ENCODE data around the gene ANTXR1.
"Not testable (repeated sequence)": the region's sequence is repeated elsewhere in the genome, so short reads cannot be mapped to it uniquely, and the experiment has no call there.

Gene ANTXR1

GRCh38 chr2:69214898-69215297 is 201.9 kb downstream of the ANTXR1 start:
- no peak for DNase-seq

GRCh38 chr2:69216535-69217332 is 203.8 kb downstream of the ANTXR1 start:
- DNase-seq: no peak

GRCh38 chr2:69217333-69218080 is 204.5 kb downstream of the ANTXR1 start:
- DNase-seq: no peak

- no peak for DNase-seq
Observed at GRCh38 chr2:69221512-69221911, 208.5 kb downstream of the ANTXR1 start.

- DNase-seq: no peak
Observed at GRCh38 chr2:69221960-69222751, 209.2 kb downstream of the ANTXR1 start.

DNA sequence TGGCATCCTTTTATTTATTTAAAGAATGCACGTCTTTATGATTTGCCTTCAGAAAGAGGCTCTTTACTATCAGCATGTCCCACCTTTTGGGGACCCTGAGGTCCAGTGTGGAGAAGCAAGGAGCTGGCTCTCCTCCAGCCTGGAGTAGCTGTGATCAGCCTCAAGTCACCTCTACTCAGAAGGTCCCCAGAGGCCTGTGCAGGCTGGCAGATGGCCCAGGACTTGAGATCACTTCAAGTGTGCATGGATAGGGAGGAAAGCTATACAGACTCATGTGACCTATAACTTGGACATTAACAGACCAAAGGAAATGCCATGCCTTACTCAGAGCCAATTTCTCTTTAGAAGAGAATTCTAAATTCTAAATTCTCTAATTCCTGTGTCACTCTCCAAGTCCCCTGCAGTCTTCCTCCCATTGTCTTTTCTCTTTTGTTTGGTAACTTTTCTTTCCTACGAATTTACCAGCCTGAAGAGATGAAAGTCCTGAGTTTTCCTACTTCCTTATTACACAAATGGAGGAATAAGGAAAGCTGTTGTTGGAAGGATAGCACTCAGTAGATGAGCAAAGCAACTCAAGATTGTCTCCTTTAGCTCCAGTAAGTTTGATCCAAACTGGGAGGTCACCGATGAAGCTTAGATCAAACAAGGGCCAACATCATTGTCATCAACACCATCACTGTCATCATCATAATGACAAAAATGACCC is 210.1 kb downstream of the ANTXR1 start:
- DNase-seq: no peak

DNA sequence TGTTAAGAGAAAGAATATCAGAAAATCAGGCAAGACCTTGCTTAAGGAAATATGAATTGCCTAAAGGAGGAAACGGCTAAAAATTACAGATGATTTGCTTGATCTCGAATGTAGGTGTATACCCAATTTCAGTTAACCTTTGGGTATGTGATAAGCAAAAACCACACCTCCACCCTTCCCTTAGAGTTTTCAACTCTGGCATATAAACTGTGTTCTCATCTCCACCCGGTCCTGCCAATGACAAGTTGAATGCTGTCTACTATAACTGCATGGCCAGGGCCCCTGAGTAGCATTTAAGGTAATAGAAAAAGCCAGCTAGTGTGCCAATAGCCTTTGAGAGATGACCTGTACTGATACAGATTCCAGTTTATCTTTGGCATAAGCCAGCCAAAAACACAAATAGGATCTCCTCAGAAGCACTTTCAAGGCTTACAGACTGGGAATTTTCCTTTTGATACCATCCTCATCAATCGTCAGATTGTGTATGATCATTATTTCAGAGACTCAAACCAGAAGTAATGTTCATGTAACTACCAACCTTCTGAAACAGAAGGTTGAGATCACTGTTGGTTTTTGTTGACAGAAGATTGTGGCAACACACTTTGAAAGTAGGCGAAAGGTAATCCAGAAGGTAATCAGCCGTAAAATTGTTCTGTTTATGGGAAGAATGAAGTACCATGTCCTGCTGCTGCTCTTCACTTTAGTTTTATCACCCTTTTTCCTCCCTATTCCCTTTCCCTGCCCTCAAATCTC is 211.0 kb downstream of the ANTXR1 start:
- no peak for DNase-seq

DNA sequence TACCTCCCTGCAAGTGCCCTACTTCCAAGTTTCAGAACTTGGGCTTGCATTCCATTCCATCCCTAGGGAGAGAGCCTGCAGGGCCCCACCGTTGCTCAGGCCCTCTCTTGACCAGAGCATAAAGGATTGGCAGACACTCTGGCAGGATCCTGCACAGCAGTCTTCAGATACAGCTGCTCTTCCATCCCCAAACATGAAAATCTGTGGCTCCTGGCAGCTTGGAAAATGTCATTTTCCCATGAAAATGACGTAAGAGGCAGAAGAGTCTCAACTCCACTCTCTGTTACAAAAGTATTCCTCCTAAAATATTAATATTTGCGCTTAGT is 211.5 kb downstream of the ANTXR1 start:
- DNase-seq: no peak

- no peak for DNase-seq
Observed at GRCh38 chr2:69225933-69226332, 213.0 kb downstream of the ANTXR1 start.

- DNase-seq: no peak
Observed at GRCh38 chr2:69226903-69227302, 213.9 kb downstream of the ANTXR1 start.

- no peak for DNase-seq
Observed at GRCh38 chr2:69227716-69228115, 214.7 kb downstream of the ANTXR1 start.

GRCh38 chr2:69230946-69231345 is 218.0 kb downstream of the ANTXR1 start:
- DNase-seq: not testable (repeated sequence)

GRCh38 chr2:69231612-69232277 is 218.8 kb downstream of the ANTXR1 start:
- no peak for DNase-seq

GRCh38 chr2:69235835-69236234 is 222.9 kb downstream of the ANTXR1 start:
- not testable (repeated sequence) for DNase-seq

DNA sequence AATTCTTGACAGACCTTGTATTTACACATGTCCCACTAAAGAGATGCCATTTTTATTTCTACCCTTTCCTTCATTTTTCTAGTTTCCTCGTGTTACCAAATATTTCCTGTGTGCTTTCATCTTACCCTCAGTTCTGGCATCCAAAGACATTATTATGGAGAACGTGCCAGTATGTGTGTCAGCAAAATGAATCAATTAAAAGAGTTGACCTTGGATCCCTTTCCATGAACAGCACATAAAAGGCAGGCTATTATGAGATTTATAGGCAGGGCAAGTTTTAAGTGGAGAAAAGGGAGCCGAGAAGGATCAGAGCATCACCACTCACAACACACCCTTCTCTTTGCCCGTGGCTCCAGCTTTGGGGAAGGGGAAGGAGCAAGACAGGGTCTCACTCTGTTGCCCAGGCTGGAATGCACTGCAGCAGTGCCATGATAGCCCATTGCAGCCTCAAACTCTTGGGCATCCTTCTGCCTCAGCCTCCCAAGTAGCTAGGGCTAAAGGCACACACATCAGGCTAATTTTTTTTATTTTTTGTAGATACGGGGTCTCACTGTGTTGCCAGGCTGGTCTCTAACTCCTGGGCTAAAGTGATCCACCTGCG is 224.2 kb downstream of the ANTXR1 start:
- DNase-seq: no peak

DNA sequence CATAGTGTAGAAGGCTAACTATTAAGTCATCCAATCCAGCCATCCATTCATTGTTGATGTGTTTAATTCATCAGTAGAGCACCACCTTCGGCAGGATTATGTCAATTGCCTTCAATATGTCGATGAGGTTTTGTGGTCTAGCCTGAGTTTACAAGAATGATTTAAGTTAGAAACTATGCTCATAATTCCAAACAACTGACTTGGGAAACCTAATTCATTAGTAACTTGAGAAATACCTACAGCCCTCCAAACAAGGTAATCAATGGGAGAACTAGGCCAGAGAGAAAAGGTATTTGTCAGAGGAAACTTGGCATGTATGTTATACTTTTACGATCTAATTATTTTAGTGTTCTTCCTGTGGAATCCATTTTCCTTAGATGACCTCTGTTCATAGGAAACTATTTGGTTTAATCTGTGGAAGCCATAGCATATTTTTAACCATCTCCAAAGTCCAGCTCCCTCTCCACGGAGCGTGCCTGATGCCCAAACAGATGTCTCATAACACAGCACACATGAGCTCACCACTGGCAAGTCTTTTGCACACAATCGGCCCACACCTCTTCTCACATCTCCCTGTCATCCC is 225.6 kb downstream of the ANTXR1 start:
- DNase-seq: no peak

DNA sequence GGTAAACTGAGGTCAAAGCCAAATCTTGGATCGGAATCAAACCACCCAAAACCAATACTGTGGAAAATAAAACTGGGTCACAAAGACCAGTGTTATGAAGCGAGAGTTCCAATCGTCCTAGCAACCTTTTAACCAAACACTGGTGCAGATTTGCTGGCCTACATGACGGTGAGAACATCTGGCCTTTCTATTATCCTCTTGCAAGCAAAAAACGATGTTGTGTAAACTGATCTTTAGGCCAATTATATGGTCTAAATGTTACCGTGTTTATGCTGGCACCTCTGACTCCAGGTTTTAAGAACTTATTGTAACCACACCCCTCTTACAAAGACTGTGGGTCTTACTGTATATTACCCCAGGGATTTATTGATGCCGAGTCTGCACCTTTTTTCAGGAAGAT is 228.1 kb downstream of the ANTXR1 start:
- DNase-seq: no peak

DNA sequence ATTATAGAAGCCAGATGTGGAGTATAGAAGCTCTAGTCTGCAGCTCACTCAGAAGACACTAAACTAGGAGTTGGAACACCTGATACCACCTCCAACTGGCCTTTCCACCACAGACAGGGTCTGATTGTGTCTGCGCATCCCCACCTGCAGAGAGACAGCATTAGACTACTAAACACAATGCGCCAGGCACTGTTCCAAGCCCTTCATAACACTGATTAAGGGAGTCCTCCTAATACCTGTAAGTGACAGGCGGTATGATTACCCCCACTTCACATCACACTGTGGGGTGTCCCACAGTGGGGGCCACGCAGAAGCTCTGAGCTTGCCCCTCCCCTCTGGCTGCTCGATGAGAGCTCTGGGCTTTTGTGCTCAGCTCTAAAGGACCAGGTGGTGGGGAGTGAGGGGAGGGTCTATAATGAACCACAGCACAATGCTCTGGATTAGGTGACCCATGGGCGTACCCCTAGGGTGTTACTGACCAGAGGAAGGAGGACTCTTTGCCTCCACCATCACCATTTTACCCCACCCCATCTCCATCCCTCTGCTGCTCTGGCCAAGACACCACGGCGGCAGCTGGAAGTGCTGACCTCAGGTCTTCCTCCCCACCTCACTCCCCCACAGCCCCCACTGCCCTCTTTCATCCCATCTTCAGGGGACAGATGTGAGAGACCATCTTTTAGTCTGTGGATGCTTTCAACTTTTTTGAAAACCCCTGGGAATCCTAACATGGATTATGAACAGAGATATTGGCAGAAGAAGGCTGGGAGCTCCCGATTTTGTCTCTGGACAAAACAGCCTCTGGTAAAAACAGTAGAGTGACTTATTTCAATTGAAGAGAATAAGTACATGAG is 228.9 kb downstream of the ANTXR1 start:
- DNase-seq: no peak

GRCh38 chr2:69242651-69243051 is 229.7 kb downstream of the ANTXR1 start:
- DNase-seq: no peak

DNA sequence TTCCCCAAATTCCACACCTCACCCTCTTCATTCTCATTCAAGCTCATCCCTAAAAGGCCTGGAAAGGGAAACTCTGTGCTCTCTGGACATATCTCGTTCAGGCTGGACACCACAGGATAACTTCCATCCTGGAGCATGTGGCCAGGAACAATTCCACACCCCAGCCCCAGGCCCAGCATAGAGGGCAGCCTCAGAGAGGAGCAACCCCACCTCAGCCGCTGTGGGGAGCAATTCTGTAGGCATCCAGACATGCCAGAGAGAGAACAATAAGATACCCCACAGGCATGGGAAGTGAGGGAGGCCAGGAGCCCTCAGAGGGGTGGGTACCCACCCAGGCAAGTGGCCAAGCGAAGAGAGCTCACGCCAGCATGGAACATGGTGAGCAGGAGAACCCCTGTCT is 230.7 kb downstream of the ANTXR1 start:
- DNase-seq: no peak
